ENCODE data around the gene PHLPP1.

The PHLPP1 gene

GRCh38 chr18:62838475-62839098 lies 123.2 kb downstream of the PHLPP1 start:
- H3K27ac ChIP-seq (ENCODE audit: poor library complexity, severe bottlenecking): no peak overlapping the region
- no peak for TF ChIP-seq CTCF (IDR thresholded peaks at IDR 0.05; ENCODE audit: poor library complexity, severe bottlenecking)

GRCh38 chr18:62839874-62840713 lies 124.8 kb downstream of the PHLPP1 start:
- Histone ChIP-seq H3K4me1 (ENCODE audit: insufficient read depth, poor library complexity, severe bottlenecking) (no peaks in the 10 kb centered on the region), H3K27me3 (ENCODE audit: insufficient read depth, poor library complexity, severe bottlenecking) (no peaks in the 10 kb centered on the region), H3K4me3 (ENCODE audit: severe bottlenecking) (no peak overlapping the region), H3K36me3 (ENCODE audit: low read depth) (no peaks in the 10 kb centered on the region), H3K27ac (ENCODE audit: poor library complexity, severe bottlenecking) (no peak overlapping the region), H3K9me3 (ENCODE audit: severe bottlenecking) (no peaks in the 10 kb centered on the region)
- DNase-seq (ENCODE audit: low spot score) (no peak), ATAC-seq (ENCODE audit: low read depth) (no peak; the same call in 2 of the 3 replicates)
- TF ChIP-seq CTCF (IDR thresholded peaks at IDR 0.05; ENCODE audit: poor library complexity, severe bottlenecking): no peak

More at GRCh38 chr18:62838475-62839098, 123.2 kb downstream of the PHLPP1 start:
- Histone ChIP-seq H3K4me1 (ENCODE audit: insufficient read depth, poor library complexity, severe bottlenecking) (no peaks in the 10 kb centered on the region), H3K4me3 (ENCODE audit: severe bottlenecking) (no peak overlapping the region), H3K27me3 (ENCODE audit: insufficient read depth, poor library complexity, severe bottlenecking) (no peaks in the 10 kb centered on the region), H3K9me3 (ENCODE audit: severe bottlenecking) (no peaks in the 10 kb centered on the region), H3K36me3 (ENCODE audit: low read depth) (no peaks in the 10 kb centered on the region)
- ATAC-seq (ENCODE audit: low read depth): no peak
- no peak for DNase-seq (ENCODE audit: low spot score)

- no peak for TF ChIP-seq CTCF (IDR thresholded peaks at IDR 0.05; ENCODE audit: poor library complexity, severe bottlenecking)
- Histone ChIP-seq H3K27ac (ENCODE audit: poor library complexity, severe bottlenecking) (no peak overlapping the region), H3K4me1 (ENCODE audit: insufficient read depth, poor library complexity, severe bottlenecking) (no peaks in the 10 kb centered on the region), H3K36me3 (ENCODE audit: low read depth) (no peaks in the 10 kb centered on the region), H3K27me3 (ENCODE audit: insufficient read depth, poor library complexity, severe bottlenecking) (no peaks in the 10 kb centered on the region), H3K4me3 (ENCODE audit: severe bottlenecking) (no peak overlapping the region), H3K9me3 (ENCODE audit: severe bottlenecking) (no peaks in the 10 kb centered on the region)
- ATAC-seq (ENCODE audit: low read depth) (no peak), DNase-seq (ENCODE audit: low spot score) (no peak)
These were observed 126.1 kb downstream of the PHLPP1 start for GRCh38 chr18:62841405-62841804.

- H3K4me3 ChIP-seq (ENCODE audit: severe bottlenecking): no peak overlapping the region
- no peaks in the 10 kb centered on the region for H3K9me3 ChIP-seq (ENCODE audit: severe bottlenecking)
- no peaks in the 10 kb centered on the region for H3K27me3 ChIP-seq (ENCODE audit: insufficient read depth, poor library complexity, severe bottlenecking)
- H3K36me3 ChIP-seq (ENCODE audit: low read depth): no peaks in the 10 kb centered on the region
- DNase-seq (ENCODE audit: low spot score) (no peak), ATAC-seq (ENCODE audit: low read depth) (no peak)
- no peaks in the 10 kb centered on the region for H3K4me1 ChIP-seq (ENCODE audit: insufficient read depth, poor library complexity, severe bottlenecking)
- H3K27ac ChIP-seq (ENCODE audit: poor library complexity, severe bottlenecking): no peak overlapping the region
- TF ChIP-seq CTCF (IDR thresholded peaks at IDR 0.05; ENCODE audit: poor library complexity, severe bottlenecking): no peak
These were observed 127.6 kb downstream of the PHLPP1 start for GRCh38 chr18:62842898-62843297.
